Activated naive CD4-positive, alpha-beta T cell treated with anti-CD3 and anti-CD28 coated beads for 36 hours (primary cell): ENCODE measurements around the gene SLCO1A2. TPM values are rescaled to one million over a fixed set of nuclear protein-coding genes. Genes with fewer than 3 reads are reported as not detected.
A peak's percentile ranks its signal among the peaks of the same experiment; 100 is the strongest.

Experiments
- CTCF ChIA-PET: fragments of 350-600 bp; sonication (Branson Sonifier 250); formaldehyde crosslinking; loops from one replicate; lab custom pipeline; 2021; ENCODE audit warnings: antibody characterized with exemption; lab: Charles Lee
- DNase-seq: peaks from one replicate; pipeline ENCODE4 v3.0.0-alpha.2; 2020
- H3K27ac Mint-ChIP-seq: one replicate; pipeline ENCODE4 v1.8.0; 2021; ENCODE audit warnings: mild to moderate bottlenecking, mixed read lengths
- H3K27me3 Mint-ChIP-seq: one replicate; pipeline ENCODE4 v1.8.0; 2021; ENCODE audit warnings: low read depth, mixed read lengths
- H3K36me3 Mint-ChIP-seq: one replicate; pipeline ENCODE4 v1.8.0; 2021; ENCODE audit warnings: low read depth, mixed read lengths
- H3K4me1 Mint-ChIP-seq: one replicate; pipeline ENCODE4 v1.8.0; 2021; ENCODE audit warnings: low read depth, mixed read lengths
- H3K4me3 Mint-ChIP-seq: one replicate; pipeline ENCODE4 v1.8.0; 2021; ENCODE audit warnings: mild to moderate bottlenecking, moderate library complexity, mixed read lengths
- H3K9me3 Mint-ChIP-seq: one replicate; pipeline ENCODE4 v1.8.0; 2021; ENCODE audit warnings: mixed read lengths
- intact Hi-C: fragments of 100-400 bp; cut with micrococcal nuclease; formaldehyde crosslinking; loops from one replicate; pipeline ENCODE4 v1.15.1; 2023
- total RNA-seq, 2 experiments: library from RNA; stranded (reverse); gene quantifications; one replicate each; pipeline ENCODE4 v1.2.3, GENCODE V29; 2021

SLCO1A2 gene
- total RNA-seq, 2 experiments from 2014 or later: not detected

GRCh38 chr12:21323736-21324135 is 11.0 kb downstream of the SLCO1A2 start:
- CTCF ChIA-PET: interaction anchor here (1.2 kb wide), 1 partner anchor 27 kb away, joined by 4 read pairs; no protein-coding TSS in a partner anchor

GRCh38 chr12:21308785-21309184 is 25.9 kb downstream of the SLCO1A2 start:
- intact Hi-C loops: no loop called here
- H3K9me3 Mint-ChIP-seq: no peaks in the 10 kb centered on the region
- H3K27me3 Mint-ChIP-seq: peaks cover 2% of the 10 kb centered on the region
- no peak for DNase-seq
- H3K36me3 Mint-ChIP-seq: no peaks in the 10 kb centered on the region
- CTCF ChIA-PET: interaction anchor here (0.6 kb wide), 1 partner anchor 9 kb away, joined by 3 read pairs; no protein-coding TSS in a partner anchor
- no peaks in the 10 kb centered on the region for H3K4me1 Mint-ChIP-seq
- H3K27ac Mint-ChIP-seq: no peak overlapping the region
- H3K4me3 Mint-ChIP-seq: no peak overlapping the region

More at GRCh38 chr12:21323736-21324135, 11.0 kb downstream of the SLCO1A2 start:
- DNase-seq: no peak
- intact Hi-C loops: no loop called here
- H3K9me3 Mint-ChIP-seq: peaks cover 14% of the 10 kb centered on the region
- no peaks in the 10 kb centered on the region for H3K27me3 Mint-ChIP-seq
- no peaks in the 10 kb centered on the region for H3K36me3 Mint-ChIP-seq
- H3K4me3 Mint-ChIP-seq: no peak overlapping the region
- no peak overlapping the region for H3K27ac Mint-ChIP-seq
- H3K4me1 Mint-ChIP-seq: no peaks in the 10 kb centered on the region

- Mint-ChIP-seq H3K4me1 (no peaks in the 10 kb centered on the region), H3K4me3 (no peak overlapping the region), H3K36me3 (no peaks in the 10 kb centered on the region), H3K27me3 (peaks cover 2% of the 10 kb centered on the region), H3K27ac (no peak overlapping the region), H3K9me3 (no peaks in the 10 kb centered on the region)
- CTCF ChIA-PET: no interaction called here
- intact Hi-C loops: no loop called here
- DNase-seq: no peak
Observed at GRCh38 chr12:21305661-21306060, 29.1 kb downstream of the SLCO1A2 start.

- intact Hi-C loops: no loop called here
Observed at GRCh38 chr12:21300632-21301031, 34.1 kb downstream of the SLCO1A2 start.

GRCh38 chr12:21296751-21297406 is 37.8 kb downstream of the SLCO1A2 start:
- no peak overlapping the region for H3K4me3 Mint-ChIP-seq
- peaks cover 2% of the 10 kb centered on the region for H3K4me1 Mint-ChIP-seq
- H3K36me3 Mint-ChIP-seq: no peaks in the 10 kb centered on the region
- intact Hi-C loops: loop anchor here (1.0 to 5.0 kb wide), 2 partner anchors 155 to 383 kb away; no protein-coding TSS in a partner anchor
- no peaks in the 10 kb centered on the region for H3K9me3 Mint-ChIP-seq
- CTCF ChIA-PET: interaction anchor here (0.6 to 1.1 kb wide), 3 partner anchors 27 to 1510 kb away, joined by 3 to 4 read pairs (median 4); no protein-coding TSS in a partner anchor
- DNase-seq: peak; percentile 10
- peaks cover 3% of the 10 kb centered on the region for H3K27me3 Mint-ChIP-seq
- no peak overlapping the region for H3K27ac Mint-ChIP-seq

More at GRCh38 chr12:21300632-21301031, 34.1 kb downstream of the SLCO1A2 start:
- no peaks in the 10 kb centered on the region for H3K36me3 Mint-ChIP-seq
- CTCF ChIA-PET: interaction anchor here (1.5 kb wide), 1 partner anchor 10 kb away, joined by 3 read pairs; no protein-coding TSS in a partner anchor
- no peak for DNase-seq
- H3K4me3 Mint-ChIP-seq: no peak overlapping the region
- no peak overlapping the region for H3K27ac Mint-ChIP-seq
- no peaks in the 10 kb centered on the region for H3K9me3 Mint-ChIP-seq
- peaks cover 2% of the 10 kb centered on the region for H3K4me1 Mint-ChIP-seq
- H3K27me3 Mint-ChIP-seq: no peaks in the 10 kb centered on the region

- Mint-ChIP-seq H3K9me3 (no peaks in the 10 kb centered on the region), H3K4me3 (no peak overlapping the region), H3K27ac (no peak overlapping the region), H3K36me3 (no peaks in the 10 kb centered on the region), H3K4me1 (peaks cover 2% of the 10 kb centered on the region), H3K27me3 (peaks cover 3% of the 10 kb centered on the region)
- no peak for DNase-seq
- intact Hi-C loops: loop anchor here (1.0 to 5.0 kb wide), 2 partner anchors 156 to 384 kb away; no protein-coding TSS in a partner anchor
- CTCF ChIA-PET: interaction anchor here (0.6 to 1.1 kb wide), 3 partner anchors 28 to 1510 kb away, joined by 3 to 4 read pairs (median 4); no protein-coding TSS in a partner anchor
Observed at GRCh38 chr12:21296348-21296747, 38.4 kb downstream of the SLCO1A2 start.

GRCh38 chr12:21294176-21294575 is 40.5 kb downstream of the SLCO1A2 start:
- no peak overlapping the region for H3K27ac Mint-ChIP-seq
- CTCF ChIA-PET: no interaction called here
- H3K27me3 Mint-ChIP-seq: peaks cover 3% of the 10 kb centered on the region
- no peaks in the 10 kb centered on the region for H3K9me3 Mint-ChIP-seq
- intact Hi-C loops: no loop called here
- no peak for DNase-seq
- H3K4me1 Mint-ChIP-seq: peaks cover 2% of the 10 kb centered on the region
- no peaks in the 10 kb centered on the region for H3K36me3 Mint-ChIP-seq
- H3K4me3 Mint-ChIP-seq: no peak overlapping the region

GRCh38 chr12:21292111-21292510 is 42.6 kb downstream of the SLCO1A2 start:
- CTCF ChIA-PET: no interaction called here
- Mint-ChIP-seq H3K27ac (no peak overlapping the region), H3K36me3 (no peaks in the 10 kb centered on the region), H3K4me1 (peaks cover under 1% of the 10 kb centered on the region), H3K4me3 (no peak overlapping the region), H3K27me3 (peaks cover 3% of the 10 kb centered on the region), H3K9me3 (no peaks in the 10 kb centered on the region)
- intact Hi-C loops: no loop called here
- no peak for DNase-seq

- intact Hi-C loops: no loop called here
- Mint-ChIP-seq H3K9me3 (no peaks in the 10 kb centered on the region), H3K4me1 (no peaks in the 10 kb centered on the region), H3K4me3 (no peak overlapping the region), H3K36me3 (no peaks in the 10 kb centered on the region), H3K27me3 (no peaks in the 10 kb centered on the region), H3K27ac (no peak overlapping the region)
- DNase-seq: no peak
- CTCF ChIA-PET: no interaction called here
Observed at GRCh38 chr12:21289698-21290097, 45.0 kb downstream of the SLCO1A2 start.

GRCh38 chr12:21276826-21277225 is 57.9 kb downstream of the SLCO1A2 start:
- Mint-ChIP-seq H3K4me1 (no peaks in the 10 kb centered on the region), H3K27ac (no peak overlapping the region), H3K9me3 (no peaks in the 10 kb centered on the region), H3K4me3 (no peak overlapping the region), H3K27me3 (peaks cover 25% of the 10 kb centered on the region), H3K36me3 (no peaks in the 10 kb centered on the region)
- DNase-seq: no peak
- CTCF ChIA-PET: no interaction called here
- intact Hi-C loops: no loop called here

GRCh38 chr12:21265932-21266331 is 68.8 kb downstream of the SLCO1A2 start:
- Mint-ChIP-seq H3K36me3 (no peaks in the 10 kb centered on the region), H3K4me3 (no peak overlapping the region), H3K4me1 (no peaks in the 10 kb centered on the region), H3K27me3 (peaks cover 7% of the 10 kb centered on the region), H3K27ac (no peak overlapping the region), H3K9me3 (peaks cover 4% of the 10 kb centered on the region)
- CTCF ChIA-PET: no interaction called here
- intact Hi-C loops: no loop called here
- DNase-seq: no peak

- H3K9me3 Mint-ChIP-seq: peaks cover 10% of the 10 kb centered on the region
- H3K4me1 Mint-ChIP-seq: no peaks in the 10 kb centered on the region
- H3K4me3 Mint-ChIP-seq: no peak overlapping the region
- intact Hi-C loops: no loop called here
- H3K27ac Mint-ChIP-seq: no peak overlapping the region
- DNase-seq: no peak
- peaks cover 7% of the 10 kb centered on the region for H3K27me3 Mint-ChIP-seq
- no peaks in the 10 kb centered on the region for H3K36me3 Mint-ChIP-seq
- CTCF ChIA-PET: no interaction called here
Observed at GRCh38 chr12:21264232-21264631, 70.5 kb downstream of the SLCO1A2 start.

GRCh38 chr12:21257172-21257571 is 77.5 kb downstream of the SLCO1A2 start:
- no peaks in the 10 kb centered on the region for H3K4me1 Mint-ChIP-seq
- intact Hi-C loops: no loop called here
- H3K9me3 Mint-ChIP-seq: peaks cover 8% of the 10 kb centered on the region
- CTCF ChIA-PET: no interaction called here
- H3K27ac Mint-ChIP-seq: no peak overlapping the region
- DNase-seq: no peak
- no peaks in the 10 kb centered on the region for H3K36me3 Mint-ChIP-seq
- peaks cover 7% of the 10 kb centered on the region for H3K27me3 Mint-ChIP-seq
- H3K4me3 Mint-ChIP-seq: no peak overlapping the region
